IPS DF 19.7 (cell line): Measurements from ENCODE around the gene SCYGR1.
"Not testable (repeated sequence)": the region's sequence is repeated elsewhere in the genome, so short reads cannot be mapped to it uniquely, and the experiment has no call there.

Source experiments
- DNase-seq: peaks from one replicate; pipeline ENCODE4 v3.0.0-alpha.2; 2013; ENCODE audit warnings: low read depth, low spot score

The SCYGR1 gene

GRCh38 chr2:227402959-227403358 is 15.2 kb upstream of the SCYGR1 start:
- DNase-seq = no peak

- DNase-seq = no peak
Observed at GRCh38 chr2:227402321-227402720, 14.6 kb upstream of the SCYGR1 start.

DNA sequence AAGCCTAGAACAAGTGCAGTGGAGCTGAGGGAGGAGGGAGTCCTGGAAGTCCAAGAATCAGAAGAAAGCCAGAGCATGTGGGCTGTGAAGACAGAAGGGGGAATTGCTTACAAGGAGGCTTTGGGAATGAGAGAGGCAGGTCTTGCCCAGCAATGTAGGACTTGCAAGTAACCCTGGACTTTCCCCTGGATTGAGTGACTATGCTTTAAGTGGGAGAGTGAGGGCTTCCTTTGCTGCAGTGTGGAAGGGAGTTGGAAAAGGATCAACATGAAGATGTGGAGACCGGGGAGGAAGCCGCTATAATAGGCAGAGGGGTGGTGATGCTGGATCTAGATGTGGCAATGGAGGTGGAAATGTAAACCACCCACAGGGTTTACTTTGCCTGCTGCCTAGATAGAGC is 13.8 kb upstream of the SCYGR1 start:
- DNase-seq = no peak

GRCh38 chr2:227398684-227399670 is 11.2 kb upstream of the SCYGR1 start:
- no peak for DNase-seq

DNA sequence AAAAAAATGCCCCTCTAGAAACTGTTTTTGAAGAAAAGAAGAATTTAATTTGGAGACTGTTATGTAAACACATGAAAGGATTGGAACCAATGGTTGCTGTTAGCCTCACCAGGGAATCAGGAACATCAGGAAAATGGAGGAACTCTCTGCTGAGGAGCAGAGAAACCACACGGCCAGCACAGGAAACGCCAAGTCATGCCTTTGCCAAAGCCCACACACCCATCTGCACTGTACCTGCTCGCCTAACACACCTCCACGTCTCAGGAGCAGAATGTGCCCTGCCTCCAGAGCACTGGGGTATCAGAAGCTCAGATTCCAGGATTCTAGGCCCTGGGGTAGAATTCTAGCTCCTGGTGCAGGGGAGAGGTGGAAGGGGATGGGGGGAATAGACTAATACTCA is 9.8 kb upstream of the SCYGR1 start:
- DNase-seq = no peak

GRCh38 chr2:227395556-227395955 is 7.8 kb upstream of the SCYGR1 start:
- DNase-seq = no peak

DNA sequence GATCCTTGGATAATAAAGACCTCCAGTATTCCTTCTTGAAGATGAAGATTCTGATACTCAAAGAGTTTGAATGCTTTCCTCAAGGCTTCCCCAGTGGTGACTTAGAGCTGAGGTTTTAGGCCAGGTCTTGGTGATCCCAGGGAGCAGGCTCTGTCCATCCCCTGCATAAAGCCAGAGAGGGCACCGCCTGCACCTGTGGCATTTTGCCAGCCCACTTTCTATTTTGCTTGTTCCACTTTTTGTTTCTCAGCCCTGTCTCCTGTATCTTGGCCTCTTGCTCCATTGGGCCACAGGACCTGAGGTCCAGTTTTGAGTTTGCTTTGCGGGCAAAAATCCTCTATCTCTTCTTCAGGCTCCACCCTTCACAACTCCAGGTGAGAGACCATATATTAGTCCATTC is 6.7 kb upstream of the SCYGR1 start:
- DNase-seq = no peak

DNA sequence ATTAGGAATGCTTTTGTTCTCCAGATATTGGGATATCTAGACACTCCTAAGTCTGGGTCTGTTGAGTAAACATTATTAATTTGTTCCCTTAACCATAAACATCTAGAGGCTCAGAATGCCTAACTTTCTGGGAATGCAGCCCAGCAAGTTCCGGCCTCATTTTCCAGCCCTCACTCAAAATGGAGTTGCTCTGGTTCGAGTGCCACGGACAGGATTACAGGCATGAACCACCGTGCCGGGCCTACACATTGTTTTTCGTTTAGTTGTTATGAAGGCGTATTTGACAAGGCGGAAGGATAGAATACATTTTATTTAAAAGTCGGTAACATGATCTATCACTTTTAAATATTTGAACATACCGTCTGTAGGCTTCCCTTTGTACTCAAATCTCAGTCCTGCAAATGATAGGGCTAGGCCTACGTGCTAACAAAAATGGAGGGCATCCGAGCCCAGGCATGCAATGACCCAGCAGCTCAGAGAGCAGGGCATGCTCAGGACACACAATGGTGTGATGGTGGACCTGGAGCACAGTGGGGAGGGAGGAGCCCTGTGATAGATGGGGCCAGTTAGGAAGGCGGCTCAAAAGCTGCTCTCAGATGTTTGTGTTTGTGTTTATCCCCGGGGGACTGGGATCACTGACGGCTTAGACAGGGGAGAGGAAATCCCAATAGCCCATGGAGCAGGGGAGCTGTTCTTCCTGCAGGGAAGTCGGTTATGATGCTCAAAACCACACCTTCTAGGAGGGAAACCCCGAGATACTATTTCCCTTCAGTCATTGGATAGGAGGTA is 2.9 kb upstream of the SCYGR1 start:
- DNase-seq = no peak

DNA sequence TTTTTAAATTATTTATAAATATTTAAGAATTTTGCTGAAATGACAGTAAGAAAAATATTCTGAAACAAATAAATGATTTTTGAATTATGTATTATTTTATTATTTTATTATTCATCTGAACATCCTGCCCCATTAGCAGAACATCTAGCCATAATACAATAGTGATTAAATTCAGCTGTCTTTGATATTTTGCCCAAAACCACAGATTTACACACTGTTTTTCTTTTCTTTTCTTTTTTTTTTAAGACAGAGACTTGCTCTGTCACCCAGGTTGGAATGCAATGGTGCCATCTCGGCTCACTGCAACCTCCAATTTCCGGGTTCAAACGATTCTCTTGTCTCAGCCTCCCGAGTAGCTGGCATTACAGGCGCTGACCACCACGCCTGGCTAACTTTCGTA is 1.9 kb upstream of the SCYGR1 start:
- DNase-seq = no peak

DNA sequence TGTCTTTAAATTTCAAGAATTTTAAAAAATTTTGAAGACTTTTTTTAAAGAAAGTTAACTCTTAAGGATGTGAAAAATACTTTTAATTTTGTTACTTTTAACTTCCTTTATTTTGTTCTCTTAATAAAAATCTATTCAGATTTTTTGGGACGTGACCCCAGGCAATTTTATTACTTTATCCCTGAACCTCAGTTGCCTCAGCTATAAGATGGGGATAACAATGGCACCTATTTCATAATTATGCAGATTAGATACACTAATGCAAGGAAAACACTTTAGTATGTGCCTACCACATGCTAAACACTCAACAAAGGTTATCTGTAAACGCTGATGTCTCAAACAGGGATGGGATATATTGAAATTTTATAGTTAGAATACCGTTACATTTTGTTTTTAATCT is 1.5 kb upstream of the SCYGR1 start:
- DNase-seq = no peak

DNA sequence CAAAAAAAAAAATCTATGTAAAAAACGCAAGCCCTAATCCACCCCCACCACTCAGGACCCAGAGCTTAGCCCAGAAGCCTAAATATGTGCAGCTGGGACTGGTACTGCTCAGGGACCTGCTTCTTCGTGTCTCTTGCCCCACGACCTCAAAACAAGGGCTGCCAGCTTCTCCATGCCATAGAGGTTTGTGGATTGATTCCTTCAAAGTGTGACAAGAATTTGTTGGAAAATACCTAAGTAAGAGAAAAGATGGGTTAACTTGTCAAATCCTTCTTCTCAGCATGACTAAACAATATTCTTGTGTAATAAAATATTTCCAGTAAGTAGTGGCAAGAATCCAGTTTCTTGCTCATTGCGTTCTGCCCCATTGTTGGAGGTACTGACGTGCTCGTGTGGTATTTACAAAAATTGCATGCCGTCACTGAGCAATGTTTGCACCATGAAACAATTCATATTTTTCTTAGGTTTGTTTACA is 825 bp upstream of the SCYGR1 start:
- no peak for DNase-seq

- no peak for DNase-seq
Observed at GRCh38 chr2:227386630-227387029, 1.1 kb downstream of the SCYGR1 start.

DNA sequence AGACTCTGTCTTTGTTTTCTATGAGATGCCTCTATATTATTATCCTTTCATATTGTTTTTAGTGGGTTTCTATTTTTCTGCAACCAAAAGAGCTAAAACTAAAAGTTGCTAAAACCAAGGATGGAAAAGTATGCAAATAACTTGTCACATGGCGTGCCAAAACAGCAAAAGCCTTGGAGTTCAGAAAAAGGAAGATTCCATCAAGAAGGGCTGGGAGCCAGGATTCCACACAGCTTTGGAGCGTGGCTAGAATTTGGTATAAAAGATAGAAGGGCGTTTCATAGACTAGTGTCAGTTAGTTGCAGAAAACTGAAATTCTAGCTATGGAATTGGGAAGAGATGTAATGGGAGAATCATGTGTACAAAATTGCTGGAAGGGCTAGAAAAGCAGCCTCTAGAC is 4.1 kb downstream of the SCYGR1 start:
- DNase-seq = no peak

DNA sequence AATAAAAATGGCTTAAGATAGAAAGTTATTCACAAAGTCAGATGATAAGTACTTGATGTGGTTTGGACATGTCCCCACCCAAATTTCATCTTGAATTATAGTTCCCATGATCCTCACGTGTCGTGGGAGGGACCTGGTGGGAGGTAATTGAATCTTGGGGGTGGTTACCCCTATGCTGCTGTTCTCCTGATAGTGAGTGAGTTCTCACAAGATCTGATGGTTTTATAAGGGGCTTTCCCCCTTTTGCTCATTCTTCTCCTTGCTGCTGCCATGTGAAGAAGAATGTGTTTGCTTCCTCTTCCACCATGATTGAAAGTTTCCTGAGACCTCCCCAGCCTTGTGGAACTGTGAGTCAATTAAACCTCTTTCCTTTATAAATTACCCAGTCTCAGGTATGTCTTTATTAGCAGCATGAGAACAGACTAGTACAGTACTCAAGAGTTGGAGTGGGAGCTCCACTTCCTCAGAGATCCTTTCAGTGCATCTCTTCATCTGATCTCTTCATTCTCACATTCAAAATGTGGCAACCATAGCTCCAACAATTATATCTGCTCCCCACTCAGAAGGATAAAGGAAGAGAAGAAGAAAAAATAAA is 5.4 kb downstream of the SCYGR1 start:
- DNase-seq = not testable (repeated sequence)

DNA sequence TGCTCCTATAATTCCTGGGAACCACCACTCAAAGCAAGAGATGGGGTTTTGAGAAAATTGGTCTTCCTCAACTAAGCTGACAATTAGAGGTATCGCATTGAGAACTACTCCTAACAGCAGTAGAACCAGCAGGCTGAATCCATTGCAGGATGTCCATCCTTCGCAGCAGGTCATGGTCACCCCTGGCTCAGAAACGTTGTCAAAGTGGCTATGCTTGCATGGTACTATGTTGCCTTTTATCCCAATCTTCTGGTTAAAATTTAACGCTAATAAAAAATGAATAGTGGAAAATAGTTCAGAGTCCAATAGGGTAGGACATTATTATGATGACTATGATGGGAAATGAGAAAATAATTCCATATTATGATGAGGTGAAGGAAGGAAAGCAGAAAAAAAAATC is 8.7 kb downstream of the SCYGR1 start, which contains the start of gene TM4SF20:
Gene TM4SF20 (minus strand): TSS at position 212 of the 400 bp plus-strand sequence. CDS start 38 bp downstream, at position 174.
- no peak for DNase-seq

DNA sequence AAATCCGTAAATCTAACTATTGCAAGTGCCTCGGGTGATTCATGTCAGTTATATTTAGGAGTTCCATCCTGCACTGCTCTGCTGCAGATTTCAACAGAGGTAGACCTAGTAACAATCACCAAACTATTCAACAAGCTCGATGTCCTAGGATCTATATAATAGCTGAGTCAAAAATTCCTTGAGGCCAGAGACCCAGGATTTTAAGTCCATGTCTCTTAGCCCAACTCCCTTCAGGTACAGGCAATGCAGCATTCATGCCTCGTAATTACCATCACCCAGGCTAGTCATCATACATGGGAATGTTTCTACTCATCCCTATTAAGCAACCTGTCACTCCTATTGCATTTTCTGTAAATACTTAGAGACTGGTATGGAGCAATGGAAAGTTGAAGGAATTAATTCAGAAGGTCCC is 9.4 kb downstream of the SCYGR1 start:
- no peak for DNase-seq

DNA sequence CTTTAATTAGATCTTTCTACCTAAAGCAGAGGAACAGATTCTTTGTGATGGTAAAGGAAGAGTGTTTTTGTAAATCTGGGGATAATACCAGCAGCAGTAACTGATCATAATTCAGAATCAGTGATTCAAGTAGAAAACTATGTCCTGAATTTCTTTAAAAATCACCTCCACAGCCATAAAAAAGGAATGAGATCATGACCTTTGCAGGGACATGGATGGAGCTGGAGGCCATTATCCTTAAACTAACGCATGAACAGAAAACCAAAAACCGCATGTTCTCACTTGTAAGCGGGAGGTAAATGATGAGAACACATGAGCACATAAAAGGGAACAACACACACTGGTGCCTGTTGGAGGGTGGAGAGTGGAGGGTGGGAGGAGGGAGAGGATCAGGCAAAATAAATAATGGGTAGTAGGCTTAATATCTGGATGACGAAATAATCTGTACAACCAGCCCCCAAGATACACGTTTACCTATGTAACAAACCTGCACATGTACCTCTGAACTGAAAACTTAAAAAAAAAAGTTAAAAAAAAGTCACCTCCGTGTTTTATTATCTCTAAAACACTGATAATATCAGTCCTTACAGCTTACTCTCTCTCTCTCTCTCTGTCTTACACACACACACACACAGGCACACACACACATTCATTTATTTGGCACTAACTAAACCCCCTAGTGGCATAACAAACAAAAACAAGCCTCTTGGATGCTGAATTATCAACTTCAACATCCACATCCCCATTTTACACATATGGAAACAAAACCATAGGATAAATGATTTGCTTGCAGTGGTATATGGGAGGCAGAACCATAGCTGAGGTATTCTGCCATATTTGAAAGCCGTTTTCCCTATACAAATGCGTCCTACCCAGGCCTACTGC is 10.0 kb downstream of the SCYGR1 start:
- DNase-seq = no peak

- DNase-seq = no peak
Observed at GRCh38 chr2:227376656-227377396, 10.9 kb downstream of the SCYGR1 start.

- DNase-seq = no peak
Observed at GRCh38 chr2:227374158-227374557, 13.6 kb downstream of the SCYGR1 start.

DNA sequence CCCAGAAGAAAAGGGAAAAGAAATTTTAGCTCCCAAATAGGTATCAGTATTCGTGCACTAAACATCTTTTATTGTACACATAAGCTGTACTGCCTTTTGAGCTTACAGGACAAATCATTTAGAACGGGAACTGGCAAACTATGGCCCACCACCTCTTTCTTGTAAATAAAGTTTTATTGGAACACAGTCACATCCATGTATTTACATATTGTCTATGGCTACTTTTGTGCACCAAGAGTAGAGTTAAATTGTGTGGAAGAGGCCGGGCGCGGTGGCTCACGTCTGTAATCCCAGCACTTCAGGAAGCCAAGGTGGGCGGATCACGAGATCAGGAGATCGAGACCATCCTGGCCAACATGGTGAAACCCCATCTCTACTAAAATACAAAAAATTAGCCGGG is 14.4 kb downstream of the SCYGR1 start:
- DNase-seq = no peak
